Left ventricle myocardium inferior (tissue), 1 donor: ENCODE data around the gene ADAM10. TPM values are rescaled to one million over a fixed set of nuclear protein-coding genes. Genes with fewer than 3 reads are reported as not detected.

Source experiments
- DNase-seq: peaks from one replicate; pipeline ENCODE4 v3.0.0-alpha.2; 2020
- H3K27ac ChIP-seq: fragments of 200-600 bp; replicated peaks from 2 replicates; pipeline ENCODE4 v1.8.0; 2021
- H3K27me3 ChIP-seq: fragments of 200-600 bp; 2 replicates; pipeline ENCODE4 v1.8.0; 2021; ENCODE audit warnings: low read depth
- H3K36me3 ChIP-seq: fragments of 200-600 bp; 2 replicates; pipeline ENCODE4 v1.8.0; 2021
- H3K4me1 ChIP-seq: fragments of 200-600 bp; 2 replicates; pipeline ENCODE4 v1.8.0; 2021
- H3K4me3 ChIP-seq: fragments of 200-600 bp; 2 replicates; pipeline ENCODE4 v1.8.0; 2021; ENCODE audit warnings: mild to moderate bottlenecking, moderate library complexity
- H3K9me3 ChIP-seq: fragments of 200-600 bp; replicated peaks from 2 replicates; pipeline ENCODE4 v1.8.0; 2021
- CTCF ChIP-seq: fragments of 200-600 bp; IDR thresholded peaks from 2 replicates; pipeline ENCODE4 v1.8.0; 2021; ENCODE audit warnings: antibody characterized with exemption, mild to moderate bottlenecking, borderline replicate concordance
- intact Hi-C: fragments of 100-400 bp; cut with micrococcal nuclease; formaldehyde crosslinking; loops from one replicate; pipeline ENCODE4 v1.11.0; 2022
- total RNA-seq: library from RNA; stranded (reverse); fragmentation: NEBNext Ultra II Directional; extraction: Animal tissue kit (Norgen Biotek cat#: 25700); gene quantifications from one replicate; pipeline ENCODE4 v1.2.1, GENCODE V29; 2021
- donor health status: DM: no; HTN: yes; CAD: no; lungs with severe emphysema.

ADAM10 gene
- total RNA-seq, 1 donor from 2014 or later = 74.0 TPM

GRCh38 chr15:58639002-58639756 is 110.3 kb downstream of the ADAM10 start:
- intact Hi-C loops = no loop called here
- no peak overlapping the region for H3K27ac ChIP-seq
- peaks cover 61% of the 10 kb centered on the region for H3K36me3 ChIP-seq
- no peak overlapping the region for H3K4me3 ChIP-seq
- no peaks in the 10 kb centered on the region for H3K27me3 ChIP-seq
- TF ChIP-seq CTCF = no peak
- no peaks in the 10 kb centered on the region for H3K9me3 ChIP-seq
- DNase-seq = no peak
- H3K4me1 ChIP-seq = no peaks in the 10 kb centered on the region

GRCh38 chr15:58632789-58633188 is 116.7 kb downstream of the ADAM10 start:
- Histone ChIP-seq H3K9me3 (no peaks in the 10 kb centered on the region), H3K27me3 (no peaks in the 10 kb centered on the region), H3K36me3 (peaks cover 23% of the 10 kb centered on the region), H3K27ac (no peak overlapping the region), H3K4me3 (no peak overlapping the region), H3K4me1 (peaks cover 25% of the 10 kb centered on the region)
- intact Hi-C loops = no loop called here
- DNase-seq = no peak
- TF ChIP-seq CTCF = no peak

GRCh38 chr15:58631319-58631718 is 118.2 kb downstream of the ADAM10 start:
- Histone ChIP-seq H3K27ac (no peak overlapping the region), H3K4me1 (peaks cover 34% of the 10 kb centered on the region), H3K9me3 (no peaks in the 10 kb centered on the region), H3K36me3 (peaks cover 26% of the 10 kb centered on the region), H3K27me3 (no peaks in the 10 kb centered on the region), H3K4me3 (no peak overlapping the region)
- DNase-seq = no peak
- intact Hi-C loops = no loop called here
- no peak for TF ChIP-seq CTCF

GRCh38 chr15:58629625-58630024 is 119.9 kb downstream of the ADAM10 start:
- Histone ChIP-seq H3K36me3 (peaks cover 39% of the 10 kb centered on the region), H3K4me3 (no peak overlapping the region), H3K9me3 (no peaks in the 10 kb centered on the region), H3K27me3 (no peaks in the 10 kb centered on the region), H3K27ac (peak overlapping the region; percentile 79), H3K4me1 (peaks cover 34% of the 10 kb centered on the region)
- no peak for DNase-seq
- no peak for TF ChIP-seq CTCF
- intact Hi-C loops = no loop called here

- Histone ChIP-seq H3K36me3 (peaks cover 39% of the 10 kb centered on the region), H3K9me3 (no peaks in the 10 kb centered on the region), H3K4me1 (peaks cover 34% of the 10 kb centered on the region), H3K4me3 (peak overlapping the region; percentile 56), H3K27ac (peak overlapping the region; percentile 79), H3K27me3 (no peaks in the 10 kb centered on the region)
- DNase-seq = no peak
- intact Hi-C loops = no loop called here
- TF ChIP-seq CTCF = no peak
These were observed 121.1 kb downstream of the ADAM10 start for GRCh38 chr15:58628206-58628947.
